GM21390 (cell line): Measurements from ENCODE around the gene POLK.
"Not testable (repeated sequence)": the region's sequence is repeated elsewhere in the genome, so short reads cannot be mapped to it uniquely, and the experiment has no call there.

Experiments used
- ATAC-seq: cut with Tn5 transposase; IDR thresholded peaks from one replicate; pipeline ENCODE4 v1.9.1; 2021; ENCODE audit not compliant: unreplicated experiment

Gene POLK

GRCh38 chr5:75510417-75510835 is 1.3 kb upstream of the POLK start:
- ATAC-seq = no peak

GRCh38 chr5:75510836-75511434 is 756 bp upstream of the POLK start:
- peak; percentile 23 for ATAC-seq

- no peak for ATAC-seq
These were observed 838 bp downstream of the POLK start for GRCh38 chr5:75512383-75513074.

GRCh38 chr5:75513841-75514240 is 2.1 kb downstream of the POLK start:
- ATAC-seq = no peak

- ATAC-seq = no peak
These were observed 2.6 kb downstream of the POLK start for GRCh38 chr5:75514323-75514722.

GRCh38 chr5:75519761-75520160 is 8.1 kb downstream of the POLK start:
- no peak for ATAC-seq

GRCh38 chr5:75521195-75521594 is 9.5 kb downstream of the POLK start:
- no peak for ATAC-seq

- no peak for ATAC-seq
These were observed 10.3 kb downstream of the POLK start for GRCh38 chr5:75522025-75522424.

GRCh38 chr5:75522542-75522941 is 10.9 kb downstream of the POLK start:
- no peak for ATAC-seq

- no peak for ATAC-seq
These were observed 11.6 kb downstream of the POLK start for GRCh38 chr5:75523275-75523674.

- ATAC-seq = peak; percentile 91
These were observed 12.4 kb downstream of the POLK start for GRCh38 chr5:75524071-75524470.

GRCh38 chr5:75524591-75524990 is 12.9 kb downstream of the POLK start:
- no peak for ATAC-seq

- no peak for ATAC-seq
These were observed 13.7 kb downstream of the POLK start for GRCh38 chr5:75525344-75525743.

- ATAC-seq = no peak
These were observed 14.4 kb downstream of the POLK start for GRCh38 chr5:75526070-75526469.

GRCh38 chr5:75529185-75529584 is 17.5 kb downstream of the POLK start:
- ATAC-seq = no peak

GRCh38 chr5:75532190-75532589 is 20.5 kb downstream of the POLK start:
- no peak for ATAC-seq

GRCh38 chr5:75533716-75534115 is 22.0 kb downstream of the POLK start:
- not testable (repeated sequence) for ATAC-seq

- no peak for ATAC-seq
These were observed 23.0 kb downstream of the POLK start for GRCh38 chr5:75534734-75535133.

GRCh38 chr5:75536147-75536546 is 24.5 kb downstream of the POLK start:
- no peak for ATAC-seq

- no peak for ATAC-seq
These were observed 25.1 kb downstream of the POLK start for GRCh38 chr5:75536694-75537360.

- no peak for ATAC-seq
These were observed 26.5 kb downstream of the POLK start for GRCh38 chr5:75538211-75538610.

GRCh38 chr5:75545131-75545530 is 33.4 kb downstream of the POLK start:
- no peak for ATAC-seq
